ENCODE data around the gene SF3B4.

Gene SF3B4

DNA sequence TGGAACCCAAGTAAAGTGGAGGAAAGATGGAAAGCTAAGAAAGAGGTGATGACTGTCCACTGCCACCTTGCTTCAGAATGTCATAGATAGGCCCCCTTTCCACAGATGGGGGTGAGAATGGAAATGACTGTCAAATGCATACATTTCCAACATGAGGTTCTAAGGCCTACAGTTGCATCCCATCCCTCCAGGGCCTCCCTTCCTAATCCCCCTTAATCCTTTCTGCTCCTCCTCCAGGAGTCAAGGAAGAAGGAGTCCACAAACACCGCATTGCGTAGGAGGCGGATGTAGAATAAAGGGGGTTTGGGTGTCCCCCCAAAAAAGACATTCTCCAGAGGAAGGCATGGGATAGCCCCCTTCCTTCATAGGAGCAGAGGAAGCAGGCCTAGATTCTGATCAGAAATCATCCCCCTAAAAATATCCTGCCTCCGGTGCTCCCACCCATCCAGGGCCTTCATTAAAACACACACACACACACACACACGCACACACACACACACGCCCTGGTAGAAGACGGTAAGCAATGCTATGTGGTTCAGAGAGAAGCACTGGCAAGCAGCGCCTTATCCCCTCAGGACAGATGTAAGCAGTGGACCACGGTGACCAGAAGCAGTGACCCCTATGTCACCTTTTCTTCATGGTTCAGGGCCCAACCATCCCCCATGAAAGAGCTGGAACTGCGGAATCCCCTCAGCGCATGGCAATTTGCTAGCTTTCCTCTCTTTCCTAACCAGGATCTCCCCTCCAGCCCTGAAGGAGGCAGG, 12.0 kb downstream of the SF3B4 start:
- peaks cover 34% of the 10 kb centered on the region for H3K36me3 Mint-ChIP-seq (ENCODE audit: low read depth)
- H3K9me3 Mint-ChIP-seq: no peaks in the 10 kb centered on the region
- H3K4me3 Mint-ChIP-seq: peak overlapping the region; percentile 81
- H3K4me1 Mint-ChIP-seq: peaks cover 71% of the 10 kb centered on the region
- TF ChIP-seq, protein P1, sequence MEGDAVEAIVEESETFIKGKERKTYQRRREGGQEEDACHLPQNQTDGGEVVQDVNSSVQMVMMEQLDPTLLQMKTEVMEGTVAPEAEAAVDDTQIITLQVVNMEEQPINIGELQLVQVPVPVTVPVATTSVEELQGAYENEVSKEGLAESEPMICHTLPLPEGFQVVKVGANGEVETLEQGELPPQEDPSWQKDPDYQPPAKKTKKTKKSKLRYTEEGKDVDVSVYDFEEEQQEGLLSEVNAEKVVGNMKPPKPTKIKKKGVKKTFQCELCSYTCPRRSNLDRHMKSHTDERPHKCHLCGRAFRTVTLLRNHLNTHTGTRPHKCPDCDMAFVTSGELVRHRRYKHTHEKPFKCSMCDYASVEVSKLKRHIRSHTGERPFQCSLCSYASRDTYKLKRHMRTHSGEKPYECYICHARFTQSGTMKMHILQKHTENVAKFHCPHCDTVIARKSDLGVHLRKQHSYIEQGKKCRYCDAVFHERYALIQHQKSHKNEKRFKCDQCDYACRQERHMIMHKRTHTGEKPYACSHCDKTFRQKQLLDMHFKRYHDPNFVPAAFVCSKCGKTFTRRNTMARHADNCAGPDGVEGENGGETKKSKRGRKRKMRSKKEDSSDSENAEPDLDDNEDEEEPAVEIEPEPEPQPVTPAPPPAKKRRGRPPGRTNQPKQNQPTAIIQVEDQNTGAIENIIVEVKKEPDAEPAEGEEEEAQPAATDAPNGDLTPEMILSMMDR (IDR thresholded peaks at IDR 0.05): no peak
- peak overlapping the region; percentile 96 for H3K27ac Mint-ChIP-seq
- peak; percentile 62 for DNase-seq
- peaks cover 12% of the 10 kb centered on the region for H3K27me3 Mint-ChIP-seq (ENCODE audit: low read depth, poor library complexity)

DNA sequence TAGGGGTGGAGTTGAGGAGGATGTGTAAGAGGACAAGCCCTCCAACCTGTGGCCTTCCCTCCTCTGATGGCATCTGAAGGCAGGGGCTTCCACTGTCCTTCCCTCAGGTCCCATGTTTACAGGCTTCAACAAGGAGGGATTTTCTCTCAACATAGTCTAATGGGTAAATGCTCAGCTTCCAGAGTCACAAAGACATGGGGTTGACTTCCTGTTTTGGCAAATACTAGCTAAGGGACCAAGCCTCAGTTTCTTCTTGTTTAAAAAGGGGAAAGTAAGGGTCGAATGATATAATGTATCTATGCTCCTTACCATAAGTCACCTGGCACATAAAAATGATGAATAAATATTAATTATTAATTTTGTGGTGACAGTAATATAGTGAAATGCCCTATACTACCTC, 13.1 kb downstream of the SF3B4 start:
- Mint-ChIP-seq H3K27ac (no peak overlapping the region), H3K27me3 (ENCODE audit: low read depth, poor library complexity) (peaks cover 12% of the 10 kb centered on the region), H3K4me1 (peaks cover 74% of the 10 kb centered on the region), H3K36me3 (ENCODE audit: low read depth) (peaks cover 38% of the 10 kb centered on the region), H3K4me3 (no peak overlapping the region), H3K9me3 (no peaks in the 10 kb centered on the region)
- no peak for DNase-seq
- TF ChIP-seq, protein P1 (IDR thresholded peaks at IDR 0.05): no peak

DNA sequence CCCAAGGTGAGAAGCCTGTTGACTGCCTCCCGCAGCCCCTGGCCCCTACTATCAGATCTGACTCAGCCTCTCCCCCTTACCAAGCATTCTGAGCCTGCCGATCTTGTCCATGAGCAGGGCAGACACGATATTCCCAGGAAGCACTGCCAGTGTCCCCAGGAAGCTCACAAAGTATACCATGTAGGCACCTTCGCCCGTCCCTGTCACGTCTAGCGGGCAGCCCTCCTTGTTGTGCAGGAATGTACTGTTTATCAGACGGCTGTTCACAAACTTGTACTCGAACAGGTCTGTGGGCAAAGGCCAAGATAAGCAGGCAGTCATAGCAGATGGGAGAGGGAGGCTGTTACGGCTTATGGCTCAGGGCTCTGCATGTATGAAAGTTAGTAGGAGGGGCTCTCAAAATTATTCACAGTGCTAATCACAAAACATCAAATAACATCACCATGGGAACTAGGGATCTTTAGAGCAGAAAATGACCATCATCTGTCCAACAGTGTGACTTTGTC, 21.0 kb downstream of the SF3B4 start:
- no peak overlapping the region for H3K4me3 Mint-ChIP-seq
- H3K36me3 Mint-ChIP-seq (ENCODE audit: low read depth): peaks cover 50% of the 10 kb centered on the region
- DNase-seq: no peak
- H3K4me1 Mint-ChIP-seq: peaks cover 31% of the 10 kb centered on the region
- peak overlapping the region; percentile 88 for H3K27ac Mint-ChIP-seq
- no peaks in the 10 kb centered on the region for H3K9me3 Mint-ChIP-seq
- TF ChIP-seq, protein P1 (IDR thresholded peaks at IDR 0.05): no peak
- H3K27me3 Mint-ChIP-seq (ENCODE audit: low read depth, poor library complexity): peaks cover 10% of the 10 kb centered on the region

DNA sequence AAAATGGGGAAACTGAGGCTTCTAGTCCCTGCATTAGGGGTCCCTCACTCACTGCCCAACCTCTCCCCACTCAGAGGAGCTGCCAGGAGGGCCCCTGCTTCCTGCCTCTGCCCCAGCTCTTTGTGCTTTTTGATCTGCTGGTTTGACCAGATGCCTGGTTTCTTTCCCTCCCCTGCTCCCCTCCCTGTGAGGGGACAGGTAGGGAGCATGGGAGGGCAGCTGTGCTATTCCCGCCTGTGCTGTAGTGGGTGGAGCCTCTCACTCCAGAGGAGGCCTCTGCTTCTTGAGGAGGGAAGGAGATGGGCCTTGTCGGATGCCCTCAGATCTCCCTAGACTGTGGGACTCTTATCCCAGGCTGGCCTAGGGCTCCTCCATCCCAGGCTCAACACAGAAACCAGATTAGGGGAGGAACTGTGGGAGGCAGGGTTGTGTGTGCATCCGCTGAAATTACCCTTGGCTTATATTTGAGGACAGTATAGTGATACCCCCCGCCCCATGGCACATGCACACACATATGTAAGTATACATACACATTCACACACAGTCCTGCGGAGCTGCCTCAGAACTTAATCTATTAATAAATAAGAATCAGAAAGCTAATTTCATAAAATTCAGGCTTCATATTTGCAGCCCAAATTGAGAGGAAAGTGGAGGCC, 23.6 kb downstream of the SF3B4 start:
- Mint-ChIP-seq H3K4me3 (no peak overlapping the region), H3K4me1 (peaks cover 35% of the 10 kb centered on the region), H3K27ac (no peak overlapping the region), H3K36me3 (ENCODE audit: low read depth) (peaks cover 36% of the 10 kb centered on the region), H3K9me3 (no peaks in the 10 kb centered on the region), H3K27me3 (ENCODE audit: low read depth, poor library complexity) (peaks cover 3% of the 10 kb centered on the region)
- TF ChIP-seq, protein P1 (IDR thresholded peaks at IDR 0.05): no peak
- no peak for DNase-seq

DNA sequence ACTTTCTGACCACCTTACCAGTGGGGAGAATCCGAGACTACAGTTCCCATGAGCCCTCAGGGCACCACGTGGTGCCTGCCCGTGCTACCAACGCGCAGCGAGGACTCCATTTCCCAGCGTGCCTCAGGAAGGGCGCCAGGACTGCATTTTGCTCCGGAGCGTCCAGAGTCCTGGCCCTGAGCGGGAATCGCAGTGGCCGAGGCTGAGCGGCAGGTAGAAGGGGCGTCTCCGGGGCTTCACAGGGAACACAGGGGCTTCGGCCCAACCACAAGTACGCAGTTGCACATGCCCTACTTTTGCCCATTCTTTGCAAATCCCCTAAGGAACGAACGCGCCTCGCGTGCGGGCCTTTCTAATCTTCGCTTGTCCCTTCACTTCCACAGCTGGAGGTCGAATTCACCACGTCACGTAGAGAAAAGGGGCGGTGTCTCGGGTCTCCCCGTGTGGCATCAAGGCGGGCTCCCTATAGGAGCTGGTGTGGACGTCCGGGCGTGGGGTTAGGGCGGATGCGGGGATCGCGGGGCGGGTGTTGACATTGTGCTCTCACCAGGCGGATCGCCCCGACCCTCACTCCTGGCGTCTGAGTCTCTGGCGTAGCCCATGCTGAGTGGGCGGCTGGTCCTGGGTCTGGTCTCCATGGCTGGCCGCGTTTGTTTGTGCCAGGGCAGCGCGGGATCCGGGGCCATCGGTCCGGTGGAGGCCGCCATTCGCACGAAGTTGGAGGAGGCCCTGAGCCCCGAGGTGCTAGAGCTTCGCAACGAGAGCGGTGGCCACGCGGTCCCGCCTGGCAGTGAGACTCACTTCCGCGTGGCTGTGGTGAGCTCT, 27.9 kb downstream of the SF3B4 start, which contains the start of gene BOLA1:
Gene BOLA1 (plus strand): TSS at position 109 of the 825 bp plus-strand sequence. CDS start 492 bp downstream, at position 601.
- peaks cover 36% of the 10 kb centered on the region for H3K4me1 Mint-ChIP-seq

More for the DNA sequence above, 27.9 kb downstream of the SF3B4 start, which contains the start of gene BOLA1:
- peak; percentile 85 for DNase-seq
- Mint-ChIP-seq H3K4me3 (peak within 1 kb of the TSS; percentile 83), H3K9me3 (no peaks in the 10 kb centered on the region), H3K36me3 (ENCODE audit: low read depth) (peaks cover 21% of the 10 kb centered on the region), H3K27me3 (ENCODE audit: low read depth, poor library complexity) (peaks cover 6% of the 10 kb centered on the region), H3K27ac (peak within 1 kb of the TSS; percentile 82)
- TF ChIP-seq, protein P1 (IDR thresholded peaks at IDR 0.05): no peak
